Measurements from ENCODE around the gene BCL2L13. TPM values are rescaled to one million over a fixed set of nuclear protein-coding genes. Genes with fewer than 3 reads are reported as not detected.

BCL2L13 gene
- total RNA-seq, 4 donors from 2014 or later = 56.6 to 71.3 (median 68.9) TPM

GRCh38 chr22:17596226-17596625, 42.3 kb upstream of the BCL2L13 start:
- no peaks in the 10 kb centered on the region for H3K4me1 ChIP-seq
- H3K4me3 ChIP-seq = no peak overlapping the region
- TF ChIP-seq POLR2AphosphoS5 (IDR thresholded peaks at IDR 0.05) (no peak), EP300 (IDR thresholded peaks at IDR 0.05) (no peak), CTCF (IDR thresholded peaks at IDR 0.05) (no peak), POLR2A (IDR thresholded peaks at IDR 0.05) (no peak)
- 92% methylated on average over 6 of the region's 6 CpGs for WGBS
- H3K36me3 ChIP-seq = peaks cover 97% of the 10 kb centered on the region
- no peak overlapping the region for H3K27ac ChIP-seq
- DNase-seq (ENCODE audit: low spot score in 2 of 2) = no peak
- no peaks in the 10 kb centered on the region for H3K27me3 ChIP-seq
- H3K9me3 ChIP-seq = no peaks in the 10 kb centered on the region

- Histone ChIP-seq H3K4me3 (no peak overlapping the region), H3K27ac (no peak overlapping the region), H3K9me3 (no peaks in the 10 kb centered on the region), H3K36me3 (peaks cover 91% of the 10 kb centered on the region), H3K27me3 (no peaks in the 10 kb centered on the region), H3K4me1 (no peaks in the 10 kb centered on the region)
- no peak for DNase-seq (ENCODE audit: low spot score in 2 of 2)
- TF ChIP-seq CTCF (IDR thresholded peaks at IDR 0.05) (no peak), EP300 (IDR thresholded peaks at IDR 0.05) (no peak), POLR2A (IDR thresholded peaks at IDR 0.05) (no peak), POLR2AphosphoS5 (IDR thresholded peaks at IDR 0.05) (no peak)
- 98% methylated on average over 2 of the region's 2 CpGs for WGBS
Observed at GRCh38 chr22:17597217-17597616, 41.3 kb upstream of the BCL2L13 start.

GRCh38 chr22:17598318-17598717, 40.2 kb upstream of the BCL2L13 start:
- DNase-seq (ENCODE audit: low spot score in 2 of 2) = peak in 1 of 2 donors; percentile 21
- H3K27ac ChIP-seq = no peak overlapping the region
- H3K36me3 ChIP-seq = peaks cover 85% of the 10 kb centered on the region
- 95% methylated on average over 4 of the region's 4 CpGs for WGBS
- no peaks in the 10 kb centered on the region for H3K9me3 ChIP-seq
- no peaks in the 10 kb centered on the region for H3K27me3 ChIP-seq
- no peak for TF ChIP-seq POLR2A (IDR thresholded peaks at IDR 0.05)
- no peak for TF ChIP-seq CTCF (IDR thresholded peaks at IDR 0.05)
- no peak for TF ChIP-seq EP300 (IDR thresholded peaks at IDR 0.05)
- TF ChIP-seq POLR2AphosphoS5 (IDR thresholded peaks at IDR 0.05) = no peak
- no peaks in the 10 kb centered on the region for H3K4me1 ChIP-seq
- no peak overlapping the region for H3K4me3 ChIP-seq

GRCh38 chr22:17601031-17601430, 37.5 kb upstream of the BCL2L13 start:
- no peaks in the 10 kb centered on the region for H3K9me3 ChIP-seq
- no peak overlapping the region for H3K27ac ChIP-seq
- no peaks in the 10 kb centered on the region for H3K4me1 ChIP-seq
- peaks cover 59% of the 10 kb centered on the region for H3K36me3 ChIP-seq
- DNase-seq (ENCODE audit: low spot score in 2 of 2) = peak in 1 of 2 donors; percentile 11
- TF ChIP-seq CTCF (IDR thresholded peaks at IDR 0.05) (no peak), EP300 (IDR thresholded peaks at IDR 0.05) (no peak), POLR2AphosphoS5 (IDR thresholded peaks at IDR 0.05) (no peak), POLR2A (IDR thresholded peaks at IDR 0.05) (no peak)
- WGBS = 67% methylated on average over 3 of the region's 3 CpGs
- no peak overlapping the region for H3K4me3 ChIP-seq
- no peaks in the 10 kb centered on the region for H3K27me3 ChIP-seq

- no peak overlapping the region for H3K4me3 ChIP-seq
- DNase-seq (ENCODE audit: low spot score in 2 of 2) = no peak
- 82% methylated on average over 4 of the region's 4 CpGs for WGBS
- no peaks in the 10 kb centered on the region for H3K4me1 ChIP-seq
- TF ChIP-seq POLR2A (IDR thresholded peaks at IDR 0.05) (no peak), POLR2AphosphoS5 (IDR thresholded peaks at IDR 0.05) (no peak), CTCF (IDR thresholded peaks at IDR 0.05) (no peak), EP300 (IDR thresholded peaks at IDR 0.05) (no peak)
- no peaks in the 10 kb centered on the region for H3K9me3 ChIP-seq
- no peaks in the 10 kb centered on the region for H3K27me3 ChIP-seq
- H3K36me3 ChIP-seq = peaks cover 45% of the 10 kb centered on the region
- H3K27ac ChIP-seq = no peak overlapping the region
Observed at GRCh38 chr22:17603668-17604067, 34.9 kb upstream of the BCL2L13 start.
